GM23338 (cell line): ENCODE results near the gene CST9. TPM values are rescaled to one million over a fixed set of nuclear protein-coding genes. Genes with fewer than 3 reads are reported as not detected.

Experiments
- CREB1 ChIP-seq: fragments of 250-450 bp; sonication (Bioruptor Pico); IDR thresholded peaks from 2 replicates; pipeline ENCODE4 v1.5.0; 2020; ENCODE audit warnings: low read depth, mild to moderate bottlenecking, moderate library complexity
- POLR2AphosphoS5 ChIP-seq: IDR thresholded peaks from 2 replicates; pipeline ENCODE4 v1.6.1; 2016; ENCODE audit warnings: antibody characterized with exemption, low read depth
- STAT1 ChIP-seq: IDR thresholded peaks from one replicate; pipeline ENCODE4 v1.6.1; 2016; ENCODE audit warnings: antibody characterized with exemption; ENCODE audit not compliant: unreplicated experiment
- ZNF114 ChIP-seq: fragments of 250-450 bp; sonication (Bioruptor Pico); IDR thresholded peaks from 2 replicates; pipeline ENCODE4 v1.5.0; 2020; ENCODE audit warnings: mild to moderate bottlenecking, moderate library complexity
- ZNF331 ChIP-seq: fragments of 250-450 bp; sonication (Bioruptor Pico); IDR thresholded peaks from 2 replicates; pipeline ENCODE4 v1.5.0; 2020; ENCODE audit warnings: low read depth, mild to moderate bottlenecking, moderate library complexity
- polyA plus RNA-seq: library from polyadenylated mRNA; unstranded; fragments of >200 nt; fragmentation: Nextera tagmentation; extraction: Ambion mirVana; gene quantifications from 2 replicates; pipeline ENCODE4 v1.2.1, GENCODE V29; 2016
- total RNA-seq: library from RNA; depleted of rRNA; stranded (reverse); fragments of >200 nt; shearing (Covaris generic); gene quantifications from 2 replicates; pipeline ENCODE4 v1.2.3, GENCODE V29; 2014
- TF ChIP-seq, protein P1 (sequence below): fragments of 250-450 bp; sonication (Bioruptor Pico); IDR thresholded peaks from 2 replicates; pipeline ENCODE4 v1.5.0; 2020; ENCODE audit warnings: mild to moderate bottlenecking, moderate library complexity
- TF ChIP-seq, protein P2 (sequence below): IDR thresholded peaks from 2 replicates; pipeline ENCODE4 v1.6.1; 2016; ENCODE audit warnings: antibody characterized with exemption
- TF ChIP-seq, protein P3 (sequence below): IDR thresholded peaks from one replicate; pipeline ENCODE4 v1.6.1; 2018; ENCODE audit warnings: antibody characterized with exemption; ENCODE audit not compliant: unreplicated experiment

CST9 gene
- total and polyA plus RNA-seq, 2 experiments from 2014 or later, result not detected

GRCh38 chr20:23638309-23638708 lies 32.6 kb upstream of the CST9 start (continued):
- TF ChIP-seq, protein P1, sequence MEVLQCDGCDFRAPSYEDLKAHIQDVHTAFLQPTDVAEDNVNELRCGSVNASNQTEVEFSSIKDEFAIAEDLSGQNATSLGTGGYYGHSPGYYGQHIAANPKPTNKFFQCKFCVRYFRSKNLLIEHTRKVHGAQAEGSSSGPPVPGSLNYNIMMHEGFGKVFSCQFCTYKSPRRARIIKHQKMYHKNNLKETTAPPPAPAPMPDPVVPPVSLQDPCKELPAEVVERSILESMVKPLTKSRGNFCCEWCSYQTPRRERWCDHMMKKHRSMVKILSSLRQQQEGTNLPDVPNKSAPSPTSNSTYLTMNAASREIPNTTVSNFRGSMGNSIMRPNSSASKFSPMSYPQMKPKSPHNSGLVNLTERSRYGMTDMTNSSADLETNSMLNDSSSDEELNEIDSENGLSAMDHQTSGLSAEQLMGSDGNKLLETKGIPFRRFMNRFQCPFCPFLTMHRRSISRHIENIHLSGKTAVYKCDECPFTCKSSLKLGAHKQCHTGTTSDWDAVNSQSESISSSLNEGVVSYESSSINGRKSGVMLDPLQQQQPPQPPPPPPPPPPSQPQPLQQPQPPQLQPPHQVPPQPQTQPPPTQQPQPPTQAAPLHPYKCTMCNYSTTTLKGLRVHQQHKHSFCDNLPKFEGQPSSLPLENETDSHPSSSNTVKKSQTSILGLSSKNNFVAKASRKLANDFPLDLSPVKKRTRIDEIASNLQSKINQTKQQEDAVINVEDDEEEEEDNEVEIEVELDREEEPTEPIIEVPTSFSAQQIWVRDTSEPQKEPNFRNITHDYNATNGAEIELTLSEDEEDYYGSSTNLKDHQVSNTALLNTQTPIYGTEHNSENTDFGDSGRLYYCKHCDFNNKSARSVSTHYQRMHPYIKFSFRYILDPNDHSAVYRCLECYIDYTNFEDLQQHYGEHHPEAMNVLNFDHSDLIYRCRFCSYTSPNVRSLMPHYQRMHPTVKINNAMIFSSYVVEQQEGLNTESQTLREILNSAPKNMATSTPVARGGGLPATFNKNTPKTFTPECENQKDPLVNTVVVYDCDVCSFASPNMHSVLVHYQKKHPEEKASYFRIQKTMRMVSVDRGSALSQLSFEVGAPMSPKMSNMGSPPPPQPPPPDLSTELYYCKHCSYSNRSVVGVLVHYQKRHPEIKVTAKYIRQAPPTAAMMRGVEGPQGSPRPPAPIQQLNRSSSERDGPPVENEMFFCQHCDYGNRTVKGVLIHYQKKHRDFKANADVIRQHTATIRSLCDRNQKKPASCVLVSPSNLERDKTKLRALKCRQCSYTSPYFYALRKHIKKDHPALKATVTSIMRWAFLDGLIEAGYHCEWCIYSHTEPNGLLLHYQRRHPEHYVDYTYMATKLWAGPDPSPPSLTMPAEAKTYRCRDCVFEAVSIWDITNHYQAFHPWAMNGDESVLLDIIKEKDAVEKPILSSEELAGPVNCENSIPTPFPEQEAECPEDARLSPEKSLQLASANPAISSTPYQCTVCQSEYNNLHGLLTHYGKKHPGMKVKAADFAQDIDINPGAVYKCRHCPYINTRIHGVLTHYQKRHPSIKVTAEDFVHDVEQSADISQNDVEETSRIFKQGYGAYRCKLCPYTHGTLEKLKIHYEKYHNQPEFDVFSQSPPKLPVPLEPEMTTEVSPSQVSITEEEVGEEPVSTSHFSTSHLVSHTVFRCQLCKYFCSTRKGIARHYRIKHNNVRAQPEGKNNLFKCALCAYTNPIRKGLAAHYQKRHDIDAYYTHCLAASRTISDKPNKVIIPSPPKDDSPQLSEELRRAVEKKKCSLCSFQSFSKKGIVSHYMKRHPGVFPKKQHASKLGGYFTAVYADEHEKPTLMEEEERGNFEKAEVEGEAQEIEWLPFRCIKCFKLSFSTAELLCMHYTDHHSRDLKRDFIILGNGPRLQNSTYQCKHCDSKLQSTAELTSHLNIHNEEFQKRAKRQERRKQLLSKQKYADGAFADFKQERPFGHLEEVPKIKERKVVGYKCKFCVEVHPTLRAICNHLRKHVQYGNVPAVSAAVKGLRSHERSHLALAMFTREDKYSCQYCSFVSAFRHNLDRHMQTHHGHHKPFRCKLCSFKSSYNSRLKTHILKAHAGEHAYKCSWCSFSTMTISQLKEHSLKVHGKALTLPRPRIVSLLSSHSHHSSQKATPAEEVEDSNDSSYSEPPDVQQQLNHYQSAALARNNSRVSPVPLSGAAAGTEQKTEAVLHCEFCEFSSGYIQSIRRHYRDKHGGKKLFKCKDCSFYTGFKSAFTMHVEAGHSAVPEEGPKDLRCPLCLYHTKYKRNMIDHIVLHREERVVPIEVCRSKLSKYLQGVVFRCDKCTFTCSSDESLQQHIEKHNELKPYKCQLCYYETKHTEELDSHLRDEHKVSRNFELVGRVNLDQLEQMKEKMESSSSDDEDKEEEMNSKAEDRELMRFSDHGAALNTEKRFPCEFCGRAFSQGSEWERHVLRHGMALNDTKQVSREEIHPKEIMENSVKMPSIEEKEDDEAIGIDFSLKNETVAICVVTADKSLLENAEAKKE, result no peak
- no peak for TF ChIP-seq ZNF114 (CRISPR knock-in tag)
- TF ChIP-seq, protein P2, sequence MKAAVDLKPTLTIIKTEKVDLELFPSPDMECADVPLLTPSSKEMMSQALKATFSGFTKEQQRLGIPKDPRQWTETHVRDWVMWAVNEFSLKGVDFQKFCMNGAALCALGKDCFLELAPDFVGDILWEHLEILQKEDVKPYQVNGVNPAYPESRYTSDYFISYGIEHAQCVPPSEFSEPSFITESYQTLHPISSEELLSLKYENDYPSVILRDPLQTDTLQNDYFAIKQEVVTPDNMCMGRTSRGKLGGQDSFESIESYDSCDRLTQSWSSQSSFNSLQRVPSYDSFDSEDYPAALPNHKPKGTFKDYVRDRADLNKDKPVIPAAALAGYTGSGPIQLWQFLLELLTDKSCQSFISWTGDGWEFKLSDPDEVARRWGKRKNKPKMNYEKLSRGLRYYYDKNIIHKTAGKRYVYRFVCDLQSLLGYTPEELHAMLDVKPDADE, result no peak
- no peak for TF ChIP-seq ZNF331
- TF ChIP-seq, protein P3, sequence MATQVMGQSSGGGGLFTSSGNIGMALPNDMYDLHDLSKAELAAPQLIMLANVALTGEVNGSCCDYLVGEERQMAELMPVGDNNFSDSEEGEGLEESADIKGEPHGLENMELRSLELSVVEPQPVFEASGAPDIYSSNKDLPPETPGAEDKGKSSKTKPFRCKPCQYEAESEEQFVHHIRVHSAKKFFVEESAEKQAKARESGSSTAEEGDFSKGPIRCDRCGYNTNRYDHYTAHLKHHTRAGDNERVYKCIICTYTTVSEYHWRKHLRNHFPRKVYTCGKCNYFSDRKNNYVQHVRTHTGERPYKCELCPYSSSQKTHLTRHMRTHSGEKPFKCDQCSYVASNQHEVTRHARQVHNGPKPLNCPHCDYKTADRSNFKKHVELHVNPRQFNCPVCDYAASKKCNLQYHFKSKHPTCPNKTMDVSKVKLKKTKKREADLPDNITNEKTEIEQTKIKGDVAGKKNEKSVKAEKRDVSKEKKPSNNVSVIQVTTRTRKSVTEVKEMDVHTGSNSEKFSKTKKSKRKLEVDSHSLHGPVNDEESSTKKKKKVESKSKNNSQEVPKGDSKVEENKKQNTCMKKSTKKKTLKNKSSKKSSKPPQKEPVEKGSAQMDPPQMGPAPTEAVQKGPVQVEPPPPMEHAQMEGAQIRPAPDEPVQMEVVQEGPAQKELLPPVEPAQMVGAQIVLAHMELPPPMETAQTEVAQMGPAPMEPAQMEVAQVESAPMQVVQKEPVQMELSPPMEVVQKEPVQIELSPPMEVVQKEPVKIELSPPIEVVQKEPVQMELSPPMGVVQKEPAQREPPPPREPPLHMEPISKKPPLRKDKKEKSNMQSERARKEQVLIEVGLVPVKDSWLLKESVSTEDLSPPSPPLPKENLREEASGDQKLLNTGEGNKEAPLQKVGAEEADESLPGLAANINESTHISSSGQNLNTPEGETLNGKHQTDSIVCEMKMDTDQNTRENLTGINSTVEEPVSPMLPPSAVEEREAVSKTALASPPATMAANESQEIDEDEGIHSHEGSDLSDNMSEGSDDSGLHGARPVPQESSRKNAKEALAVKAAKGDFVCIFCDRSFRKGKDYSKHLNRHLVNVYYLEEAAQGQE, result no peak
- no peak for TF ChIP-seq STAT1
- TF ChIP-seq POLR2AphosphoS5, result no peak
- TF ChIP-seq CREB1 (CRISPR knock-in tag), result no peak
